SK-N-MC (cell line): ENCODE results near the gene SLC25A15.
"Not testable (repeated sequence)": the region's sequence is repeated elsewhere in the genome, so short reads cannot be mapped to it uniquely, and the experiment has no call there.

Source experiments
- DNase-seq: peaks from one replicate; pipeline ENCODE4 v3.0.0-alpha.2; 2011; ENCODE audit warnings: low read depth, low spot score
- H3K27ac ChIP-seq: fragments of 200-600 bp; sonication (generic); 2 replicates; pipeline ENCODE4 v1.5.1; 2016; ENCODE audit warnings: mixed run types
- H3K36me3 ChIP-seq: fragments of 200-600 bp; sonication (generic); 2 replicates; pipeline ENCODE4 v1.6.1; 2017; ENCODE audit warnings: antibody characterized with exemption, low read length, mixed read lengths; ENCODE audit not compliant: insufficient read depth
- H3K4me3 ChIP-seq: fragments of 200-600 bp; sonication (generic); 2 replicates; pipeline ENCODE4 v1.5.1; 2016
- H3K9ac ChIP-seq: fragments of 200-600 bp; sonication (generic); 2 replicates; pipeline ENCODE4 v1.8.0; 2017; ENCODE audit warnings: mixed run types, mixed read lengths; ENCODE audit not compliant: insufficient read length
- H3K9me3 ChIP-seq: fragments of 200-600 bp; sonication (generic); 2 replicates; pipeline ENCODE4 v1.6.1; 2017; ENCODE audit warnings: low read depth, mild to moderate bottlenecking, antibody characterized with exemption, low read length, moderate library complexity, mixed read lengths
- EZH2 ChIP-seq: fragments of 200-600 bp; sonication (generic); IDR thresholded peaks from one replicate; pipeline ENCODE4 v1.6.1; 2017; ENCODE audit warnings: antibody characterized with exemption
- FOXP2 ChIP-seq: optimal IDR thresholded peaks from 2 replicates; pipeline ENCODE3; 2011; ENCODE audit warnings: mild to moderate bottlenecking, moderate library complexity; ENCODE audit not compliant: insufficient read depth; ENCODE audit errors: extremely low read length, control extremely low read depth
- POLR2AphosphoS5 ChIP-seq: IDR thresholded peaks from 2 replicates; pipeline ENCODE4 v1.6.1; 2012; ENCODE audit warnings: mild to moderate bottlenecking, low read depth, low read length, borderline replicate concordance

SLC25A15 gene

GRCh38 chr13:40814803-40815202 is 25.4 kb downstream of the SLC25A15 start:
- TF ChIP-seq FOXP2 = no peak
- no peak for TF ChIP-seq POLR2AphosphoS5
- no peak for TF ChIP-seq EZH2
- H3K9me3 ChIP-seq = no peaks in the 10 kb centered on the region
- no peaks in the 10 kb centered on the region; the same call in 1 of the 2 replicates for H3K36me3 ChIP-seq
- DNase-seq = no peak
- no peak overlapping the region for H3K27ac ChIP-seq
- no peak overlapping the region for H3K9ac ChIP-seq
- H3K4me3 ChIP-seq = no peak overlapping the region

DNA sequence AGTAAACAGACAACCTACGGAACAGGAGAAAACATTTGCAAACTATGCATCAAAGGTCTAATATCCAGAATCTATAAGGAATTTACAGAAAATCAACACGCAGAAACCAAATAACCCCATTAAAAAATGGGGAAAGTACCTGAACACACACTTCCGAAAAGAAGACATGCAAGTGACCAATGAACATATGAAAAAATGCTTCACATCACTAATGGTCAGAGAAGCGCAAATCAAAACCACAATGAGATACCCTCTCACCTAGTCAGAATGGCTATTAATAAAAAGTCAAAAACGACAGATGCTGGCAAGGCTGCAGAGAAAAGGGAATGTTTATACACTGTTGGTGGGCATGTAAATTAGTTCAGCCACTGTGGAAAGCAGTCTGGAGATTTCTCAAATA is 29.5 kb downstream of the SLC25A15 start:
- Histone ChIP-seq H3K9ac (no peak overlapping the region), H3K36me3 (no peaks in the 10 kb centered on the region), H3K4me3 (no peak overlapping the region), H3K27ac (no peak overlapping the region), H3K9me3 (no peaks in the 10 kb centered on the region)
- TF ChIP-seq POLR2AphosphoS5 = no peak
- no peak for TF ChIP-seq FOXP2
- no peak for TF ChIP-seq EZH2
- DNase-seq = no peak

- H3K4me3 ChIP-seq = no peak overlapping the region
- DNase-seq = no peak
- no peak overlapping the region for H3K27ac ChIP-seq
- H3K9ac ChIP-seq = no peak overlapping the region
- TF ChIP-seq POLR2AphosphoS5 (no peak), EZH2 (no peak), FOXP2 (no peak)
- no peaks in the 10 kb centered on the region for H3K36me3 ChIP-seq
- no peaks in the 10 kb centered on the region for H3K9me3 ChIP-seq
Observed at GRCh38 chr13:40819797-40820315, 30.4 kb downstream of the SLC25A15 start.

DNA sequence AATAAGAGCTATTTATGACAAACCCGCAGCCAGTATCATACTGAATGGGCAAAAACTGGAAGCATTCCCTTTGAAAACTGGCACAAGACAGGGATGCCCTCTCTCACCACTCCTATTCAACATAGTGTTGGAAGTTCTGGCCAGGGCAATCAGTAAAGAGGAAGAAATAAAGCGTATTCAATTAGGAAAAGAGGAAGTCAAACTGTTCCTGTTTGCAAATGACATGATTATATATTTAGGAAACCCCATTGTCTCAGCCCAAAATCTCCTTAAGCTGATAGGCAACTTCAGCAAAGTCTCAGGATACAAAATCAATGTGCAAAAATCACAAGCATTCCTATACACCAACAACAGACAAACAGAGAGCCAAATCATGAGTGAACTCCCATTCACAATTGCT is 50.3 kb downstream of the SLC25A15 start:
- not testable (repeated sequence) for DNase-seq, H3K9me3 ChIP-seq, H3K36me3 ChIP-seq, H3K9ac ChIP-seq, H3K27ac ChIP-seq, H3K4me3 ChIP-seq

DNA sequence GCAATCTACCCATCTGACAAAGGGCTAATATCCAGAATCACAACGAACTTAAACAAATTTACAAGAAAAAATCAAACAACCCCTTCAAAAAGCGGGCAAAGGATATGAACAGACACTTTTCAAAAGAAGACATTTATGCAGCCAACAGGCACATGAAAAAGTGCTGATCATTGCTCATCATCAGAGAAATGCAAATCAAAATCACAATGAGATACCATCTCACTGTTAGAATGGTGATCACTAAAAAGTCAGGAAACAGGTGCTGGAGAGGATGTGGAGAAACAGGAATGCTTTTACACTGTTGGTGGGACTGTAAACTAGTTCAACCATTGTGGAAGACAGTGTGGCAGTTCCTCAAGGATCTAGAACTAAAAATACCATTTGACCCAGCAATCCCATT is 51.5 kb downstream of the SLC25A15 start:
- H3K27ac ChIP-seq, DNase-seq, H3K4me3 ChIP-seq, H3K36me3 ChIP-seq, H3K9me3 ChIP-seq, H3K9ac ChIP-seq: not testable (repeated sequence)
